Measurements from ENCODE around the gene NRG4.

- no peak for TF ChIP-seq CTCF (IDR thresholded peaks at IDR 0.05)
- no peak for TF ChIP-seq POLR2AphosphoS5 (IDR thresholded peaks at IDR 0.05)
- TF ChIP-seq EP300 (IDR thresholded peaks at IDR 0.05) = no peak
Observed at GRCh38 chr15:75943246-75943645, 69.0 kb downstream of the NRG4 start.

Data from gastroesophageal sphincter (tissue), 3 donors.